Measurements from ENCODE around the gene ACTR3C. TPM values are rescaled to one million over a fixed set of nuclear protein-coding genes. Genes with fewer than 3 reads are reported as not detected.

ACTR3C gene
- total RNA-seq, 1 donor from 2014 or later: not detected

GRCh38 chr7:150324373-150324961 is 1.1 kb upstream of the ACTR3C start:
- peak overlapping the region; percentile 55 for H3K4me2 ChIP-seq
- H3K36me3 Mint-ChIP-seq: no peaks in the 10 kb centered on the region
- H3K9me3 ChIP-seq (ENCODE audit: low read depth): no peaks in the 10 kb centered on the region
- H3K9me3 Mint-ChIP-seq: peaks cover 2% of the 10 kb centered on the region
- H3K9ac ChIP-seq: no peak overlapping the region
- no peak for DNase-seq (ENCODE audit: low spot score)
- TF ChIP-seq EZH2phosphoT487 (IDR thresholded peaks at IDR 0.05) (no peak), CTCF (IDR thresholded peaks at IDR 0.05) (no peak), EZH2 (IDR thresholded peaks at IDR 0.05) (no peak)
- H2AFZ ChIP-seq (replicated peaks): peak overlapping the region; percentile 26
- peaks cover 7% of the 10 kb centered on the region for H3K79me2 ChIP-seq (ENCODE audit: low read depth)
- H3K27me3 ChIP-seq: no peaks in the 10 kb centered on the region
- no peaks in the 10 kb centered on the region for H4K20me1 ChIP-seq (ENCODE audit: low read depth)
- peak overlapping the region; percentile 30 for H3K27ac Mint-ChIP-seq
- H3K4me1 ChIP-seq: peaks cover 11% of the 10 kb centered on the region
- no peak overlapping the region for H3K27ac ChIP-seq
- peak overlapping the region; percentile 38 for H3K4me3 ChIP-seq
- H3K27me3 Mint-ChIP-seq (ENCODE audit: insufficient read depth, low read depth): peaks cover 6% of the 10 kb centered on the region
- H3K4me3 Mint-ChIP-seq: no peak overlapping the region
- H3K4me1 Mint-ChIP-seq: peaks cover 24% of the 10 kb centered on the region
- H3K36me3 ChIP-seq: no peaks in the 10 kb centered on the region
- peaks cover under 1% of the 10 kb centered on the region for H3F3A ChIP-seq (ENCODE audit: low read depth)

- H3K9ac ChIP-seq: no peak overlapping the region
- H3K4me3 ChIP-seq: peak overlapping the region; percentile 38
- peaks cover 9% of the 10 kb centered on the region for H3K4me1 ChIP-seq
- H3K27ac Mint-ChIP-seq: peak overlapping the region; percentile 76
- peaks cover 2% of the 10 kb centered on the region for H3K9me3 Mint-ChIP-seq
- no peaks in the 10 kb centered on the region for H3K36me3 ChIP-seq
- TF ChIP-seq EZH2 (IDR thresholded peaks at IDR 0.05) (no peak), EZH2phosphoT487 (IDR thresholded peaks at IDR 0.05) (no peak), CTCF (IDR thresholded peaks at IDR 0.05) (no peak)
- H3K27ac ChIP-seq: no peak overlapping the region
- no peak for DNase-seq (ENCODE audit: low spot score)
- peak overlapping the region; percentile 26 for H2AFZ ChIP-seq (replicated peaks)
- H3K36me3 Mint-ChIP-seq: no peaks in the 10 kb centered on the region
- H3K4me1 Mint-ChIP-seq: peaks cover 21% of the 10 kb centered on the region
- H3K27me3 ChIP-seq: no peaks in the 10 kb centered on the region
- H3K9me3 ChIP-seq (ENCODE audit: low read depth): no peaks in the 10 kb centered on the region
- H3K27me3 Mint-ChIP-seq (ENCODE audit: insufficient read depth, low read depth): peaks cover 6% of the 10 kb centered on the region
- H3K4me2 ChIP-seq: peak overlapping the region; percentile 55
- peaks cover 7% of the 10 kb centered on the region for H3K79me2 ChIP-seq (ENCODE audit: low read depth)
- peak overlapping the region; percentile 76 for H3K4me3 Mint-ChIP-seq
- H3F3A ChIP-seq (ENCODE audit: low read depth): no peaks in the 10 kb centered on the region
- no peaks in the 10 kb centered on the region for H4K20me1 ChIP-seq (ENCODE audit: low read depth)
Measured at GRCh38 chr7:150323682-150324372, 482 bp upstream of the ACTR3C start.

- Mint-ChIP-seq H3K4me1 (peaks cover 21% of the 10 kb centered on the region), H3K27ac (no peak overlapping the region), H3K9me3 (peaks cover 2% of the 10 kb centered on the region), H3K27me3 (ENCODE audit: insufficient read depth, low read depth) (peaks cover 6% of the 10 kb centered on the region), H3K36me3 (no peaks in the 10 kb centered on the region), H3K4me3 (no peak overlapping the region)
- H2AFZ ChIP-seq (replicated peaks): peak overlapping the region; percentile 12
- no peaks in the 10 kb centered on the region for H3K9me3 ChIP-seq (ENCODE audit: low read depth)
- H3K36me3 ChIP-seq: no peaks in the 10 kb centered on the region
- H3K79me2 ChIP-seq (ENCODE audit: low read depth): peaks cover 7% of the 10 kb centered on the region
- H3K27ac ChIP-seq: no peak overlapping the region
- H3K4me1 ChIP-seq: peaks cover 9% of the 10 kb centered on the region
- H3F3A ChIP-seq (ENCODE audit: low read depth): peaks cover 10% of the 10 kb centered on the region
- no peak overlapping the region for H3K9ac ChIP-seq
- TF ChIP-seq CTCF (IDR thresholded peaks at IDR 0.05): no peak
- no peak for TF ChIP-seq EZH2phosphoT487 (IDR thresholded peaks at IDR 0.05)
- TF ChIP-seq EZH2 (IDR thresholded peaks at IDR 0.05): no peak
- H3K27me3 ChIP-seq: no peaks in the 10 kb centered on the region
- H3K4me3 ChIP-seq: peak overlapping the region; percentile 38
- H3K4me2 ChIP-seq: peak overlapping the region; percentile 55
- DNase-seq (ENCODE audit: low spot score): no peak
- no peaks in the 10 kb centered on the region for H4K20me1 ChIP-seq (ENCODE audit: low read depth)
Measured at GRCh38 chr7:150322114-150322832, 1.1 kb downstream of the ACTR3C start.
